ENCODE data around the gene RUNX1. TPM values are rescaled to one million over a fixed set of nuclear protein-coding genes. Genes with fewer than 3 reads are reported as not detected.

The RUNX1 gene
- total RNA-seq, 2 experiments from 2014 or later, result 52.0 to 54.0 TPM

GRCh38 chr21:34938089-34938764 lies 110.9 kb downstream of the RUNX1 start:
- no peak for DNase-seq
- CTCF ChIA-PET, result no interaction called here
- Mint-ChIP-seq H3K27me3 (no peaks in the 10 kb centered on the region), H3K4me1 (peaks cover 90% of the 10 kb centered on the region), H3K9me3 (no peaks in the 10 kb centered on the region), H3K36me3 (ENCODE audit: low read depth) (peaks cover 24% of the 10 kb centered on the region), H3K27ac (no peak overlapping the region), H3K4me3 (no peak overlapping the region)
- POLR2A ChIA-PET, result no interaction called here

GRCh38 chr21:34936883-34937563 lies 112.1 kb downstream of the RUNX1 start:
- Mint-ChIP-seq H3K4me1 (peaks cover 90% of the 10 kb centered on the region), H3K4me3 (peak overlapping the region; percentile 53), H3K27ac (peak overlapping the region; percentile 96), H3K9me3 (peaks cover 3% of the 10 kb centered on the region), H3K27me3 (no peaks in the 10 kb centered on the region), H3K36me3 (ENCODE audit: low read depth) (peaks cover 32% of the 10 kb centered on the region)
- no peak for DNase-seq
- POLR2A ChIA-PET, result interaction anchor here (0.7 kb wide), 2 partner anchors 49 to 987 kb away, joined by 3 to 5 read pairs; no protein-coding TSS in a partner anchor
- CTCF ChIA-PET, result interaction anchor here (2.8 kb wide), 1 partner anchor 9 kb away, joined by 16 read pairs; no protein-coding TSS in a partner anchor

GRCh38 chr21:34936371-34936789 lies 112.7 kb downstream of the RUNX1 start:
- peak; percentile 40 for DNase-seq
- CTCF ChIA-PET, result interaction anchor here (1.1 to 2.8 kb wide), 5 partner anchors 10 to 47 kb away, joined by 3 to 16 read pairs (median 3); no protein-coding TSS in a partner anchor
- peaks cover 34% of the 10 kb centered on the region for H3K36me3 Mint-ChIP-seq (ENCODE audit: low read depth)
- H3K9me3 Mint-ChIP-seq, result peaks cover 3% of the 10 kb centered on the region
- POLR2A ChIA-PET, result interaction anchor here (0.7 to 0.8 kb wide), 2 partner anchors 111 to 986 kb away, joined by 3 to 5 read pairs; no protein-coding TSS in a partner anchor
- peaks cover 91% of the 10 kb centered on the region for H3K4me1 Mint-ChIP-seq
- peak overlapping the region; percentile 53 for H3K4me3 Mint-ChIP-seq
- peak overlapping the region; percentile 96 for H3K27ac Mint-ChIP-seq
- no peaks in the 10 kb centered on the region for H3K27me3 Mint-ChIP-seq

- peaks cover 3% of the 10 kb centered on the region for H3K9me3 Mint-ChIP-seq
- ChIA-PET POLR2A (interaction anchor here (0.7 to 0.8 kb wide), 2 partner anchors 111 to 986 kb away, joined by 3 to 5 read pairs; no protein-coding TSS in a partner anchor), CTCF (interaction anchor here (1.1 to 2.8 kb wide), 5 partner anchors 10 to 46 kb away, joined by 3 to 16 read pairs (median 3); no protein-coding TSS in a partner anchor)
- peak overlapping the region; percentile 53 for H3K4me3 Mint-ChIP-seq
- no peaks in the 10 kb centered on the region for H3K27me3 Mint-ChIP-seq
- peak overlapping the region; percentile 96 for H3K27ac Mint-ChIP-seq
- peaks cover 32% of the 10 kb centered on the region for H3K36me3 Mint-ChIP-seq (ENCODE audit: low read depth)
- no peak for DNase-seq
- peaks cover 87% of the 10 kb centered on the region for H3K4me1 Mint-ChIP-seq
Observed at GRCh38 chr21:34935898-34936297, 113.2 kb downstream of the RUNX1 start.

GRCh38 chr21:34935452-34935851 lies 113.7 kb downstream of the RUNX1 start:
- POLR2A ChIA-PET, result no interaction called here
- CTCF ChIA-PET, result interaction anchor here (0.6 to 2.8 kb wide), 8 partner anchors 11 to 113 kb away, joined by 3 to 16 read pairs (median 3); no protein-coding TSS in a partner anchor
- peaks cover 32% of the 10 kb centered on the region for H3K36me3 Mint-ChIP-seq (ENCODE audit: low read depth)
- peak overlapping the region; percentile 96 for H3K27ac Mint-ChIP-seq
- H3K4me3 Mint-ChIP-seq, result no peak overlapping the region
- peaks cover 86% of the 10 kb centered on the region for H3K4me1 Mint-ChIP-seq
- peaks cover 3% of the 10 kb centered on the region for H3K9me3 Mint-ChIP-seq
- no peak for DNase-seq
- no peaks in the 10 kb centered on the region for H3K27me3 Mint-ChIP-seq

- CTCF ChIA-PET, result interaction anchor here (0.9 to 1.7 kb wide), 8 partner anchors 8 to 116 kb away, joined by 3 to 8 read pairs (median 4); no protein-coding TSS in a partner anchor
- H3K9me3 Mint-ChIP-seq, result peaks cover 3% of the 10 kb centered on the region
- peak overlapping the region; percentile 65 for H3K4me3 Mint-ChIP-seq
- no peaks in the 10 kb centered on the region for H3K27me3 Mint-ChIP-seq
- peaks cover 23% of the 10 kb centered on the region for H3K36me3 Mint-ChIP-seq (ENCODE audit: low read depth)
- no peak for DNase-seq
- peaks cover 78% of the 10 kb centered on the region for H3K4me1 Mint-ChIP-seq
- POLR2A ChIA-PET, result interaction anchor here (1.3 kb wide), 1 partner anchor 12 kb away, joined by 5 read pairs; no protein-coding TSS in a partner anchor
- peak overlapping the region; percentile 96 for H3K27ac Mint-ChIP-seq
Observed at GRCh38 chr21:34934350-34934749, 114.8 kb downstream of the RUNX1 start.

GRCh38 chr21:34933609-34934335 lies 115.3 kb downstream of the RUNX1 start:
- Mint-ChIP-seq H3K4me1 (peaks cover 78% of the 10 kb centered on the region), H3K4me3 (peak overlapping the region; percentile 65), H3K27me3 (no peaks in the 10 kb centered on the region), H3K36me3 (ENCODE audit: low read depth) (peaks cover 23% of the 10 kb centered on the region), H3K27ac (peak overlapping the region; percentile 96), H3K9me3 (peaks cover 3% of the 10 kb centered on the region)
- POLR2A ChIA-PET, result interaction anchor here (1.3 kb wide), 1 partner anchor 13 kb away, joined by 5 read pairs; no protein-coding TSS in a partner anchor
- peak; percentile 60 for DNase-seq
- CTCF ChIA-PET, result interaction anchor here (0.6 to 1.7 kb wide), 10 partner anchors 8 to 117 kb away, joined by 3 to 8 read pairs (median 3); no protein-coding TSS in a partner anchor

GRCh38 chr21:34932233-34932632 lies 116.9 kb downstream of the RUNX1 start:
- POLR2A ChIA-PET, result interaction anchor here (0.6 kb wide), 1 partner anchor 41 kb away, joined by 3 read pairs; no protein-coding TSS in a partner anchor
- H3K27ac Mint-ChIP-seq, result peak overlapping the region; percentile 96
- DNase-seq, result peak; percentile 17
- H3K4me3 Mint-ChIP-seq, result peak overlapping the region; percentile 3
- peaks cover 20% of the 10 kb centered on the region for H3K36me3 Mint-ChIP-seq (ENCODE audit: low read depth)
- peaks cover 64% of the 10 kb centered on the region for H3K4me1 Mint-ChIP-seq
- H3K27me3 Mint-ChIP-seq, result no peaks in the 10 kb centered on the region
- H3K9me3 Mint-ChIP-seq, result peaks cover 3% of the 10 kb centered on the region
- CTCF ChIA-PET, result interaction anchor here (0.6 to 1.5 kb wide), 5 partner anchors 21 to 603 kb away, joined by 3 to 6 read pairs (median 3); no protein-coding TSS in a partner anchor

- Mint-ChIP-seq H3K4me3 (no peak overlapping the region), H3K36me3 (ENCODE audit: low read depth) (peaks cover 27% of the 10 kb centered on the region), H3K27ac (no peak overlapping the region), H3K27me3 (no peaks in the 10 kb centered on the region), H3K4me1 (peaks cover 59% of the 10 kb centered on the region), H3K9me3 (peaks cover 3% of the 10 kb centered on the region)
- DNase-seq, result no peak
- ChIA-PET POLR2A (no interaction called here), CTCF (interaction anchor here (1.2 kb wide), 1 partner anchor 23 kb away, joined by 3 read pairs; no protein-coding TSS in a partner anchor)
Observed at GRCh38 chr21:34930971-34931370, 118.1 kb downstream of the RUNX1 start.

- no peak for DNase-seq
- Mint-ChIP-seq H3K4me3 (no peak overlapping the region), H3K9me3 (peaks cover 15% of the 10 kb centered on the region), H3K36me3 (ENCODE audit: low read depth) (peaks cover 40% of the 10 kb centered on the region), H3K27me3 (no peaks in the 10 kb centered on the region), H3K4me1 (peaks cover 51% of the 10 kb centered on the region), H3K27ac (no peak overlapping the region)
- ChIA-PET POLR2A (no interaction called here), CTCF (interaction anchor here (0.6 kb wide), 1 partner anchor 31 kb away, joined by 3 read pairs; no protein-coding TSS in a partner anchor)
Observed at GRCh38 chr21:34928637-34929036, 120.5 kb downstream of the RUNX1 start.

- POLR2A ChIA-PET, result no interaction called here
- CTCF ChIA-PET, result interaction anchor here (1.7 kb wide), 1 partner anchor 18 kb away, joined by 3 read pairs; no protein-coding TSS in a partner anchor
Observed at GRCh38 chr21:34927992-34928391, 121.1 kb downstream of the RUNX1 start.

More at GRCh38 chr21:34927992-34928391, 121.1 kb downstream of the RUNX1 start:
- Mint-ChIP-seq H3K27ac (no peak overlapping the region), H3K36me3 (ENCODE audit: low read depth) (peaks cover 40% of the 10 kb centered on the region), H3K27me3 (no peaks in the 10 kb centered on the region), H3K4me3 (no peak overlapping the region), H3K4me1 (peaks cover 47% of the 10 kb centered on the region), H3K9me3 (peaks cover 15% of the 10 kb centered on the region)
- DNase-seq, result no peak

All from activated CD4-positive, alpha-beta T cell treated with anti-CD3 and anti-CD28 coated beads, Interleukin-2, amount 10 ng/mL, durations not matched to agents 7 days and 5 days (primary cell).